H1 (cell line): ENCODE data around the gene RHOH. TPM values are rescaled to one million over a fixed set of nuclear protein-coding genes. Genes with fewer than 3 reads are reported as not detected.

Source experiments
- CTCF ChIA-PET: fragments of 300-600 bp; sonication (Branson Sonifier 250); formaldehyde crosslinking; loops from one replicate; lab custom pipeline; 2021; ENCODE audit not compliant: partially characterized antibody; lab: Charles Lee
- POLR2A ChIA-PET: fragments of 300-600 bp; sonication (Branson Sonifier 250); formaldehyde crosslinking; loops from one replicate; lab custom pipeline; 2021; ENCODE audit warnings: inconsistent platforms; ENCODE audit not compliant: partially characterized antibody; lab: Charles Lee
- DNase-seq, 2 experiments: peaks; one replicate each; pipeline versions ENCODE4 v3.0.0 to v3.0.0-alpha.2; 2010 to 2022; ENCODE audit warnings: low spot score in 2 of 2, low read depth in 1 of 2, mixed read lengths in 1 of 2
- FAIRE-seq: peaks from 2 replicates; lab custom pipeline; 2011; peaks lifted over from hg19 to GRCh38; lab: Jason Lieb, UNC
- H2AFZ ChIP-seq: 2 replicates; pipeline ENCODE4 v1.8.1; 2012; ENCODE audit warnings: low read length, inconsistent platforms
- H2AK5ac ChIP-seq: 2 replicates; pipeline ENCODE4 v1.6.1; 2013; ENCODE audit warnings: low read depth, low read length
- H2BK120ac ChIP-seq: replicated peaks from 2 replicates; pipeline ENCODE3; 2013; ENCODE audit warnings: low read depth, low read length, inconsistent platforms
- H2BK12ac ChIP-seq: 2 replicates; pipeline ENCODE4 v1.6.1; 2013; ENCODE audit warnings: low read depth, low read length
- H2BK15ac ChIP-seq: 2 replicates; pipeline ENCODE4 v1.6.1; 2013; ENCODE audit warnings: low read length
- H2BK20ac ChIP-seq: 2 replicates; pipeline ENCODE4 v1.6.1; 2013; ENCODE audit warnings: low read length
- H2BK5ac ChIP-seq: 2 replicates; pipeline ENCODE4 v1.6.1; 2013; ENCODE audit warnings: low read depth, low read length
- H3K14ac ChIP-seq: 2 replicates; pipeline ENCODE4 v1.6.1; 2013; ENCODE audit warnings: inconsistent platforms; ENCODE audit not compliant: insufficient read length
- H3K18ac ChIP-seq: 2 replicates; pipeline ENCODE4 v1.6.1; 2013; ENCODE audit warnings: low read length; ENCODE audit errors: extremely low read depth
- H3K23ac ChIP-seq: 2 replicates; pipeline ENCODE4 v1.6.1; 2013; ENCODE audit warnings: inconsistent platforms; ENCODE audit not compliant: insufficient read length
- H3K23me2 ChIP-seq: 2 replicates; pipeline ENCODE4 v1.6.1; 2013; ENCODE audit warnings: low read depth, low read length
- H3K27ac ChIP-seq: 2 replicates; pipeline ENCODE4 v1.6.1; 2011; ENCODE audit warnings: low read depth, low read length, inconsistent platforms
- H3K27me3 ChIP-seq, 4 experiments: replicated peaks in 1 of 4; 1 replicate in 1 of 4; 2 replicates in 3 of 4; pipeline versions ENCODE4 v1.6.1 to v1.8.1; 2011 to 2013; ENCODE audit warnings: low read length in 3 of 4, mild to moderate bottlenecking in 3 of 4, inconsistent platforms in 2 of 4, mixed read lengths in 2 of 4, moderate library complexity in 1 of 4; ENCODE audit not compliant: control insufficient read depth in 3 of 4, insufficient read depth in 3 of 4; ENCODE audit errors: extremely low read depth in 1 of 4
- H3K36me3 ChIP-seq, 4 experiments: 2 replicates each; pipeline versions ENCODE4 v1.6.1 to v1.8.1; 2011 to 2013; ENCODE audit warnings: mild to moderate bottlenecking in 4 of 4, low read length in 3 of 4, moderate library complexity in 2 of 4, control low read depth in 1 of 4, inconsistent platforms in 1 of 4; ENCODE audit not compliant: insufficient read depth in 4 of 4, control insufficient read depth in 2 of 4
- H3K4ac ChIP-seq: replicated peaks from 2 replicates; pipeline ENCODE3; 2013; ENCODE audit warnings: low read length, low read depth, mixed read lengths, inconsistent platforms; ENCODE audit not compliant: insufficient read length
- H3K4me1 ChIP-seq, 4 experiments: replicated peaks in 1 of 4; 1 replicate in 1 of 4; 2 replicates in 3 of 4; pipeline versions ENCODE4 v1.6.1 to v1.8.1; 2011 to 2013; ENCODE audit warnings: low read length in 3 of 4, inconsistent platforms in 2 of 4, mixed read lengths in 1 of 4; ENCODE audit not compliant: insufficient read depth in 4 of 4, control insufficient read depth in 3 of 4
- H3K4me2 ChIP-seq, 2 experiments: 2 replicates each; pipeline versions ENCODE4 v1.6.1 to v1.8.1; 2011 to 2013; ENCODE audit warnings: low read depth in 2 of 2, low read length in 2 of 2, control low read depth in 1 of 2, inconsistent platforms in 1 of 2, mild to moderate bottlenecking in 1 of 2; ENCODE audit not compliant: insufficient read depth in 1 of 2
- H3K4me3 ChIP-seq, 4 experiments: fragments of 200-600, 300-600 bp in 1 of 4; sonication (generic), shearing (Covaris generic), sonication (Bioruptor Twin) in 1 of 4; 2 replicates each; pipeline versions ENCODE4 v1.5.1 to v1.8.1; 2011 to 2016; ENCODE audit warnings: low read length in 4 of 4, low read depth in 3 of 4, control low read depth in 2 of 4, inconsistent platforms in 2 of 4, mild to moderate bottlenecking in 2 of 4, mixed read lengths in 1 of 4, moderate library complexity in 1 of 4; ENCODE audit not compliant: insufficient read depth in 2 of 4; ENCODE audit errors: extremely low read depth in 1 of 4
- H3K56ac ChIP-seq: replicated peaks from 2 replicates; pipeline ENCODE3; 2013; ENCODE audit warnings: low read depth, mild to moderate bottlenecking, mixed read lengths, low read length, inconsistent platforms; ENCODE audit not compliant: insufficient read length
- H3K79me1 ChIP-seq: 2 replicates; pipeline ENCODE4 v1.6.1; 2013; ENCODE audit warnings: low read depth, low read length, control low read depth
- H3K79me2 ChIP-seq, 2 experiments: 2 replicates each; pipeline versions ENCODE4 v1.6.1 to v1.8.1; 2012 to 2013; ENCODE audit warnings: low read length in 2 of 2, mild to moderate bottlenecking in 2 of 2, inconsistent platforms in 1 of 2; ENCODE audit not compliant: insufficient read depth in 2 of 2, control insufficient read depth in 1 of 2
- H3K9ac ChIP-seq, 4 experiments: replicated peaks in 1 of 4; 1 replicate in 1 of 4; 2 replicates in 3 of 4; pipeline versions ENCODE4 v1.6.1 to v1.8.1; 2011 to 2013; ENCODE audit warnings: low read depth in 3 of 4, low read length in 3 of 4, control low read depth in 2 of 4, mild to moderate bottlenecking in 2 of 4, moderate library complexity in 2 of 4, inconsistent platforms in 1 of 4; ENCODE audit errors: extremely low read depth in 1 of 4
- H3K9me3 ChIP-seq, 2 experiments: 2 replicates each; pipeline versions ENCODE4 v1.6.1 to v1.8.1; 2012 to 2013; ENCODE audit warnings: mild to moderate bottlenecking in 2 of 2, moderate library complexity in 2 of 2, control low read depth in 1 of 2, inconsistent platforms in 1 of 2, low read depth in 1 of 2, low read length in 1 of 2, mixed read lengths in 1 of 2; ENCODE audit not compliant: insufficient read depth in 2 of 2
- H4K20me1 ChIP-seq, 2 experiments: replicated peaks in 1 of 2; 2 replicates each; pipeline versions ENCODE3 to v1.8.1; 2011 to 2013; ENCODE audit warnings: inconsistent platforms in 2 of 2, low read length in 2 of 2, mild to moderate bottlenecking in 1 of 2; ENCODE audit not compliant: insufficient read depth in 2 of 2, control insufficient read depth in 1 of 2
- H4K5ac ChIP-seq: 2 replicates; pipeline ENCODE4 v1.6.1; 2013; ENCODE audit warnings: low read length, low read depth, mixed read lengths, inconsistent platforms; ENCODE audit not compliant: insufficient read length
- H4K8ac ChIP-seq: 2 replicates; pipeline ENCODE4 v1.8.0; 2013; ENCODE audit warnings: mild to moderate bottlenecking, moderate library complexity, low read length, inconsistent platforms; ENCODE audit not compliant: insufficient read depth; ENCODE audit errors: extremely low read depth
- H4K91ac ChIP-seq: replicated peaks from 2 replicates; pipeline ENCODE3; 2013; ENCODE audit warnings: low read length, mixed read lengths, inconsistent platforms; ENCODE audit not compliant: insufficient read length
- JUND ChIP-seq: IDR thresholded peaks from 2 replicates; pipeline ENCODE4 v1.6.1; 2011; ENCODE audit warnings: mild to moderate bottlenecking, improper control_type of control experiment, low read length
- RAD21 ChIP-seq, 2 experiments: IDR thresholded peaks in 1 of 2; conservative IDR thresholded peaks in 1 of 2; 2 replicates each; pipeline ENCODE4 v1.6.1; 2011; ENCODE audit warnings: low read depth in 2 of 2, low read length in 2 of 2, improper control_type of control experiment in 1 of 2, inconsistent platforms in 1 of 2, mild to moderate bottlenecking in 1 of 2, moderate library complexity in 1 of 2
- SP1 ChIP-seq: IDR thresholded peaks from 2 replicates; pipeline ENCODE4 v1.6.1; 2011; ENCODE audit warnings: low read depth, low read length
- SRF ChIP-seq: IDR thresholded peaks from 2 replicates; pipeline ENCODE4 v1.6.1; 2011; ENCODE audit warnings: mild to moderate bottlenecking, low read depth, low read length, moderate library complexity
- TAF1 ChIP-seq: IDR thresholded peaks from 2 replicates; pipeline ENCODE4 v1.6.1; 2011; ENCODE audit warnings: mild to moderate bottlenecking, low read depth, low read length
- WGBS, 2 experiments: shearing (Covaris generic) in 1 of 2; methylation state at CpG; one replicate each; pipeline versions ENCODE4 v1.1.6 to v1.1.7; 2013 to 2015; ENCODE audit warnings: low lambda C conversion rate in 2 of 2, mixed read lengths in 2 of 2, inconsistent platforms in 1 of 2, low coverage in 1 of 2, missing lambda C conversion rate in 1 of 2; ENCODE audit not compliant: insufficient replicate concordance in 2 of 2, insufficient coverage in 1 of 2, insufficient read length in 1 of 2; ENCODE audit errors: extremely low coverage in 1 of 2, missing lambda C conversion rate in 1 of 2; 5-methylcytosine and 5-hydroxymethylcytosine counted together
- polyA plus RNA-seq, 7 experiments: library from polyadenylated mRNA; depleted of rRNA in 3 of 7; stranded (reverse) in 5 of 7; unstranded in 2 of 7; fragments of >200 nt in 5 of 7; fragments of 200-250 nt in 2 of 7; gene quantifications; 1 replicate in 5 of 7; 2 replicates in 1 of 7; 4 replicates in 1 of 7; pipeline versions ENCODE4 v1.2.1 to v1.2.3, GENCODE V29; 2011 to 2013; ENCODE audit warnings: missing spikeins in 2 of 7, mixed read lengths in 2 of 7
- total RNA-seq: library from RNA; stranded (reverse); fragmentation: NEBNext Ultra II Directional; extraction: Animal tissue kit (Norgen Biotek cat#: 25700); gene quantifications from 2 replicates; pipeline ENCODE4 v1.2.1, GENCODE V29; 2021

Gene RHOH
- total and polyA plus RNA-seq, 2 of the 8 experiments (the other 6 are each of a cell fraction or from before 2014, with no cell fraction given) = 5.9 to 6.9 TPM

DNA sequence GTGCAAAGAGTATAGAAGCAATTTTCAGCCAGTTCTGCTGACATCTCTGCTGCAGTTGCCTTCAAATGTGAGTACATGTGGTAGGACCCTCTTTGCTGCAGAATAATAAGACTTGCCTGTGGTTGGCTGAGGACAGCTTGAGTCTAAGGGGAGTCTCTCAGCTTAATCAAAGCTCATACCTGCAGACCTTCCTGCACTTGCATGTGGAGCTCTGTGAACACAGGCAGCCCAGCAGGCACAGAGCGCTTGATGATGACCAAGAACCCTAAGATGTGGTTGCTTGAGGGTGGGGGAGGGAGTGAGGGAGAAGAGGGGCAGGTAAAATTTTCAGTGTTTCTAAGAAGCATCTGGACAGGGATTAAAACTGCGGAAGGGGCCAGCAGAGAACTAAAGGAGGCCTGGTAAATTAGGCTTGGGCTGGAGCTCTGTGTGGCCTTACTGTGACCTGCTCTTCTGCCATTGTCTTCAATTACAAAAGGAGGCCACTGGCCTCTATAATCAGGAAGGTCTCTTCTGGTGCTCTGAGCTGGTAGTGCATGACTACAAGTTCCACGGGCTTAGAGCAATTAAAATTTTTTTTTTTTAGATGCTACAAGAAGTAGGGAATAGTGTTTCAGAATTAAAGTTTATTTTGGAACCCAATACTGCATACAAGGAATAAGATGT, 78.4 kb downstream of the RHOH start:
- Histone ChIP-seq H3K79me1 (no peaks in the 10 kb centered on the region), H3K23ac (no peak overlapping the region), H4K91ac (no peak overlapping the region), H3K9me3 (no peaks in the 10 kb centered on the region), H2AFZ (no peak overlapping the region), H3K4me2 (no peak overlapping the region), H3K4me3 (no peak overlapping the region), H3K14ac (no peak overlapping the region), H2BK120ac (no peak overlapping the region), H3K23me2 (no peaks in the 10 kb centered on the region), H3K27ac (no peak overlapping the region), H3K18ac (no peak overlapping the region), H3K4ac (no peak overlapping the region), H3K4me1 (no peaks in the 10 kb centered on the region), H3K79me2 (no peaks in the 10 kb centered on the region), H2BK15ac (no peak overlapping the region), H3K27me3 (no peaks in the 10 kb centered on the region), H4K8ac (no peak overlapping the region), H2BK5ac (no peak overlapping the region), H4K20me1 (no peaks in the 10 kb centered on the region), H2BK20ac (no peak overlapping the region), H3K56ac (no peak overlapping the region), H3K9ac (no peak overlapping the region), H4K5ac (no peak overlapping the region), H3K36me3 (no peaks in the 10 kb centered on the region), H2BK12ac (no peak overlapping the region), H2AK5ac (no peak overlapping the region)
- ChIA-PET POLR2A (no interaction called here), CTCF (interaction anchor here (0.6 to 1.7 kb wide), 6 partner anchors 9 to 94 kb away, joined by 3 to 5 read pairs (median 4); no protein-coding TSS in a partner anchor)
- TF ChIP-seq JUND = no peak
- no peak for TF ChIP-seq RAD21 (IDR thresholded peaks at IDR 0.05 in 1 of 2, conservative IDR thresholded peaks at IDR 0.05 in 1 of 2; ENCODE audit: low read depth in 2 of 2, low read length in 2 of 2)
- no peak for TF ChIP-seq SP1
- no peak for TF ChIP-seq TAF1
- no peak for TF ChIP-seq SRF
- DNase-seq (no peak), FAIRE-seq (no peak)
- WGBS, 2 experiments = 88% methylated on average over 3 of the region's 3 CpGs; no CpG with 5 or more reads in 1 of the 2 experiments
